Transverse colon (tissue), 4 donors: Measurements from ENCODE around the gene MFNG. TPM values are rescaled to one million over a fixed set of nuclear protein-coding genes. Genes with fewer than 3 reads are reported as not detected.

Experiments used
- DNase-seq: peaks from one replicate; pipeline ENCODE4 v3.0.0-alpha.2; 2019
- H3K27ac ChIP-seq, 4 donors: fragments of 200-600 bp; sonication (generic); 2 replicates each; pipeline ENCODE4 v1.5.1; 2016 to 2018; ENCODE audit warnings: inconsistent platforms in 4 of 4
- H3K27me3 ChIP-seq: fragments of 200-600 bp; sonication (generic); 2 replicates; pipeline ENCODE4 v1.5.1; 2017; ENCODE audit warnings: inconsistent platforms
- H3K36me3 ChIP-seq, 4 donors: fragments of 200-600 bp; sonication (generic); 2 replicates each; pipeline ENCODE4 v1.5.1; 2017 to 2019; ENCODE audit warnings: inconsistent platforms in 4 of 4
- H3K4me1 ChIP-seq, 4 donors: fragments of 200-600 bp; sonication (generic); 2 replicates each; pipeline ENCODE4 v1.5.1; 2017 to 2020; ENCODE audit warnings: inconsistent platforms in 4 of 4
- H3K4me3 ChIP-seq, 4 donors: fragments of 200-600 bp; sonication (generic); 1 replicate in 1 of 4; 2 replicates in 3 of 4; pipeline versions ENCODE4 v1.5.1 to v1.6.1; 2017 to 2019; ENCODE audit warnings: inconsistent platforms in 4 of 4
- H3K9me3 ChIP-seq, 2 donors: fragments of 200-600 bp; sonication (generic); 2 replicates each; pipeline ENCODE4 v1.5.1; 2017 to 2019; ENCODE audit warnings: inconsistent platforms in 2 of 2
- EP300 ChIP-seq: sonication (generic); formaldehyde crosslinking; IDR thresholded peaks from one replicate; pipeline ENCODE4 v1.6.1; 2017; ENCODE audit warnings: antibody characterized with exemption, low read depth
- POLR2A ChIP-seq: fragments of 450-650 bp; IDR thresholded peaks from one replicate; pipeline ENCODE4 v1.6.1; 2016; ENCODE audit warnings: antibody characterized with exemption, mild to moderate bottlenecking, moderate library complexity
- POLR2AphosphoS5 ChIP-seq, 3 donors: sonication (generic); formaldehyde crosslinking; IDR thresholded peaks; one replicate each; pipeline ENCODE4 v1.6.1; 2016; ENCODE audit warnings: antibody characterized with exemption in 3 of 3
- WGBS, 2 donors: methylation state at CpG; one replicate each; pipeline ENCODE4 v1.1.5; 2018; ENCODE audit warnings: low coverage in 1 of 2; 5-methylcytosine and 5-hydroxymethylcytosine counted together
- in situ Hi-C, 4 donors: fragments of 200-750 bp; cut with MboI; loops; one replicate each; pipeline versions ENCODE4 v1.15.0 to v1.15.1; 2017; ENCODE audit warnings: low sequenced_read_pairs in 3 of 4, low pct_ligation_motif_present in 1 of 4, low pct_unique_long_range_greater_than_20kb in 1 of 4
- intact Hi-C: fragments of 100-400 bp; cut with DNase I; formaldehyde crosslinking; loops from one replicate; pipeline ENCODE4 v1.15.1; 2023; ENCODE audit warnings: low total_unique reads
- total RNA-seq, 4 donors: library from RNA; depleted of rRNA; stranded (reverse); fragments of >200 nt; gene quantifications; one replicate each; pipeline ENCODE4 v1.1.0, GENCODE V29; 2016
- TF ChIP-seq, protein P1 (sequence below), 5 experiments: fragments of 200-600 bp in 3 of 5; fragments of 450-650 bp in 2 of 5; sonication (generic) in 3 of 5; IDR thresholded peaks; 1 replicate in 2 of 5; 2 replicates in 3 of 5; pipeline ENCODE4 v1.5.1; 2016 to 2017; ENCODE audit warnings: antibody characterized with exemption in 5 of 5, inconsistent platforms in 3 of 5, mild to moderate bottlenecking in 2 of 5, moderate library complexity in 1 of 5

MFNG gene
- total RNA-seq, 4 donors from 2014 or later = 2.8 to 26.4 (median 15.7) TPM

DNA sequence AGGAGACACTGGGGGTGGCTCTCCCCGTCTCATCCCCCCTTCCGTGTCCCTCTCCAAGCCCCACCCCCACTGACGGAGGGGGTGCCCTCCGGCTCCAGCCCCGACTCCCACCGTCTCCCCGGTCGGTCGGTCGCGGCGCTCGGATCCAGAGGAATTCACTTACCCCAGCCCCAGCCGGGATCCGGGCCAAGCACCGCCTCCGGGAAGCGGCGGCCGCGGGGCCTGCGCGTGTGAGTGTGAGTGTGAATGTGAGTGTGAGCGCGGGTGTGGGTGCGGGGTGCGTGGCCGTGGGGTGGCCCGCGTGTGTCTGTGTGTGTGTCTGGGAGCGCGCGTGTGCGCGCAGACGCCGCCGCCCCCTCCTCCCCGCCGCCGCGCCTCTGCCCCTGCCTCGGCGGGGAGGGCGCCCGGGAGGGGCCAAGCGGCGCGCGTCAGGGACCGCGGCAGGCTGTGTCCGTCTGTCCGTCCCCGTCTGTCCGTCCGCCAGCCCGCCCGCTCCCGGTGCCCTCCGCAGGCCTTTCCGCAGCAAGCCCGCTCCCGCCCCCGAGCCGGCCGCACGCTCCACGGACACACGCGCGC, 59.0 kb downstream of the MFNG start, which contains the start of gene ELFN2:
Gene ELFN2 (minus strand): TSS at position 345 of the 576 bp plus-strand sequence. CDS start 51,945 bp downstream, outside the sequence.
- intact Hi-C loops (no loop called here), in situ Hi-C loops (no loop called here)
- TF ChIP-seq POLR2A (no peak), EP300 (no peak), POLR2AphosphoS5 (IDR thresholded peaks at IDR 0.05) (no peak)
- TF ChIP-seq, protein P1, sequence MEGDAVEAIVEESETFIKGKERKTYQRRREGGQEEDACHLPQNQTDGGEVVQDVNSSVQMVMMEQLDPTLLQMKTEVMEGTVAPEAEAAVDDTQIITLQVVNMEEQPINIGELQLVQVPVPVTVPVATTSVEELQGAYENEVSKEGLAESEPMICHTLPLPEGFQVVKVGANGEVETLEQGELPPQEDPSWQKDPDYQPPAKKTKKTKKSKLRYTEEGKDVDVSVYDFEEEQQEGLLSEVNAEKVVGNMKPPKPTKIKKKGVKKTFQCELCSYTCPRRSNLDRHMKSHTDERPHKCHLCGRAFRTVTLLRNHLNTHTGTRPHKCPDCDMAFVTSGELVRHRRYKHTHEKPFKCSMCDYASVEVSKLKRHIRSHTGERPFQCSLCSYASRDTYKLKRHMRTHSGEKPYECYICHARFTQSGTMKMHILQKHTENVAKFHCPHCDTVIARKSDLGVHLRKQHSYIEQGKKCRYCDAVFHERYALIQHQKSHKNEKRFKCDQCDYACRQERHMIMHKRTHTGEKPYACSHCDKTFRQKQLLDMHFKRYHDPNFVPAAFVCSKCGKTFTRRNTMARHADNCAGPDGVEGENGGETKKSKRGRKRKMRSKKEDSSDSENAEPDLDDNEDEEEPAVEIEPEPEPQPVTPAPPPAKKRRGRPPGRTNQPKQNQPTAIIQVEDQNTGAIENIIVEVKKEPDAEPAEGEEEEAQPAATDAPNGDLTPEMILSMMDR (IDR thresholded peaks at IDR 0.05) = no peak
- no peaks in the 10 kb centered on the region for H3K36me3 ChIP-seq
- peaks cover 0 to 9% (median 6%) of the 10 kb centered on the region in 4 donors for H3K4me1 ChIP-seq
- H3K27me3 ChIP-seq = peaks cover 99% of the 10 kb centered on the region
- H3K27ac ChIP-seq = no peak within 1 kb of the TSS
- 5% methylated on average over 17 of the region's 72 CpGs; no CpG with 5 or more reads in 1 of the 2 donors for WGBS, 2 donors
- peak within 1 kb of the TSS in 3 of 4 donors; percentile 13 to 46 (median 34) for H3K4me3 ChIP-seq
- DNase-seq = no peak
- H3K9me3 ChIP-seq = no peaks in the 10 kb centered on the region

DNA sequence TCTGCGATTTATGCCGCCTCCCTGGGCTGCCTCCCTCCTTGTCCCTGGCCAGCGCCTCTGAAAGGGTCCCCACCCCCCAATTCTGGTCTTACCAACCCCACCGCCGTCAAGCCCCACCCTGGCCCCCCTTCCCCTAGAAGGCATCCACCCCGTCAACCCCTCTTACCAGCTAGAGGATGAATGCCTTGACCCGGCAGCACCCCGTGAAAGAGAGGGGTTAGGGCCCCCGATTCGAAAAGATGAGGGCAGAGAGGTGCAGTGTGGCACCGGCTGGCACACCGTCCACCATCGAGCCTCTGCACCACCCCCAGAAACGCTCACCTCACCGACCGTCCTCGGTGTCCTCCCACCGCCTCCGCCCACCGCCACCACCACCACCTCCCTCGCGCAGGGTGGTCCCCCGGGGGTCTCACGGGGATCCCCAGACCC, 59.5 kb downstream of the MFNG start:
- H3K4me1 ChIP-seq = peaks cover 0 to 9% (median 6%) of the 10 kb centered on the region in 4 donors
- TF ChIP-seq EP300 (no peak), POLR2A (no peak), POLR2AphosphoS5 (IDR thresholded peaks at IDR 0.05) (no peak)
- TF ChIP-seq, protein P1 (IDR thresholded peaks at IDR 0.05) = no peak
- intact Hi-C loops = no loop called here
- H3K4me3 ChIP-seq = peak overlapping the region in 1 of 4 donors; percentile 46
- in situ Hi-C loops = no loop called here
- peaks cover 99% of the 10 kb centered on the region for H3K27me3 ChIP-seq
- H3K27ac ChIP-seq = no peak overlapping the region
- no peaks in the 10 kb centered on the region for H3K36me3 ChIP-seq
- no peak for DNase-seq
- H3K9me3 ChIP-seq = no peaks in the 10 kb centered on the region
- WGBS, 2 donors = 5% methylated on average over 24 of the region's 24 CpGs; no CpG with 5 or more reads in 1 of the 2 donors

DNA sequence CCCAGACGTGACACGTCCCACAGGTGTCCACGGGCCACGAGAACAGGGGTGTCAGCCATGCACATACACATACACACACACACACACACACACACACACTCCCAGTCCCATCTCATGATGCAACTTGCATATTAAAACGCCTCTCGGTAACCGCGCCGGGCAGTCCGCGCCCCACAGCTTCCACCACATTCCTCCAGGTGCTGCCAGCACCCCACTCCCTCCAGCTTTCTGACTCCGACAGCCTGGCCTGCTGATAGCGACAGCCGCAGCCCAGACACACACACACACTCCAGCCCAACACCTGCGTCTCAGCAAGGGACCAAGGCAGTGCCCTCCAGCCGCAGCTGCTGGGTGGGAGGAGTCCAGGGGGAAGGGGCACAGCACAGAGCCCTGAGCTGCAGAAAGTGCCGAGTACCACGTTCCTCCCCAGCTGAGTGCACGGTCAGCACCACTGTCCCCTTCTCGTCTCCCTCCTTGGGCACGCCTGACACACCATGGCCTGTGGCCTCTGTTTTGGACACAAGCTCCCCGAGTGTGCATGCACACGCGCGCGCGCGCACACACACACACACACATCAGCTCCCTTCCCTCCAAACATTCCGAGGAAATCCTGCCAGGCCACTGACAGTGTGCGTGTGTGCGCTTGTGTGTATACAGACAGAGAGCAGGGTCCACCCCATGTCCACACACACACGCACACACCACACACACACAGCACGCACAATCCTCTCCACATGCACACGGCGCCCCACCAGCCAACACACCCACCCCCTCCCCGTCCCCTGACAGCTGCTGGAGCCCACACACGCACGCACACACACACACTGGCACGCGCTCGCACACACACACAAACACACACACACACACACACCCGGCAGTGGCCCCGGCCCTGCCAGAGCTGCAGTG, 60.1 kb downstream of the MFNG start:
- Histone ChIP-seq H3K27me3 (peaks cover 99% of the 10 kb centered on the region), H3K9me3 (no peaks in the 10 kb centered on the region), H3K4me1 (peaks cover 0 to 9% (median 6%) of the 10 kb centered on the region in 4 donors), H3K27ac (no peak overlapping the region), H3K4me3 (no peak overlapping the region), H3K36me3 (no peaks in the 10 kb centered on the region)
- in situ Hi-C loops (no loop called here), intact Hi-C loops (no loop called here)
- WGBS, 2 donors = 17% methylated on average over 39 of the region's 43 CpGs; no CpG with 5 or more reads in 1 of the 2 donors
- TF ChIP-seq EP300 (no peak), POLR2AphosphoS5 (IDR thresholded peaks at IDR 0.05) (no peak), POLR2A (no peak)
- TF ChIP-seq, protein P1 (IDR thresholded peaks at IDR 0.05) = no peak
- no peak for DNase-seq

DNA sequence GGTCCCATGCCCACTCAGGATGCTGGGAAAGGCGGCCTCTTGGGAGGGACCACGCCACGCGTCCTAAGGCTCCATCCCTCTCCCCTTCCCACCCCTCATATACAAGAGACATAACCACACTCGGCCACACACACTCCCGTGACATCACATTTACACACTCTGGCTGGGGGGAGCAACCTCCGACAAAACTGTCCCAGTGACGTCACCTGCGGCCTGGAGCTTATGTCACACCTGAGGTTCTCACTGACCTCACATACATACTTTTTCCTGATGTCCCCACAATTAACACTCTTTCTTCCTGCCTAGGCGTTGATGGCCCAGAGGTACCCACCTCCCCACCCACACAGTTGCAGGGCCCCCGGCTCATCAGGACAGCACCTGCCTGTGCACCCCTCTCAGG, 60.8 kb downstream of the MFNG start:
- in situ Hi-C loops = no loop called here
- no peak overlapping the region for H3K4me3 ChIP-seq
- TF ChIP-seq POLR2AphosphoS5 (IDR thresholded peaks at IDR 0.05) (no peak), POLR2A (no peak), EP300 (no peak)
- TF ChIP-seq, protein P1 (IDR thresholded peaks at IDR 0.05) = no peak
- no peaks in the 10 kb centered on the region for H3K9me3 ChIP-seq
- no peak for DNase-seq
- H3K27me3 ChIP-seq = peaks cover 99% of the 10 kb centered on the region
- H3K4me1 ChIP-seq = peaks cover 0 to 13% (median 7%) of the 10 kb centered on the region in 4 donors
- 49 to 68% methylated on average over 3 to 11 of the region's 11 CpGs for WGBS, 2 donors
- H3K27ac ChIP-seq = no peak overlapping the region
- H3K36me3 ChIP-seq = no peaks in the 10 kb centered on the region
- intact Hi-C loops = no loop called here
